Hepatocyte (in vitro differentiated cells): ENCODE data around the gene C1QTNF3. TPM values are rescaled to one million over a fixed set of nuclear protein-coding genes. Genes with fewer than 3 reads are reported as not detected.

ENCODE experiments used
- DNase-seq: peaks from one replicate; pipeline ENCODE4 v3.0.0-alpha.2; 2016; ENCODE audit warnings: low spot score
- H2AFZ ChIP-seq: fragments of 200-600 bp; sonication (generic); 2 replicates; pipeline ENCODE4 v1.6.0; 2016; ENCODE audit warnings: antibody characterized with exemption, mild to moderate bottlenecking
- H3K27ac ChIP-seq: fragments of 200-600 bp; sonication (generic); 2 replicates; pipeline ENCODE4 v1.5.1; 2016; ENCODE audit warnings: mild to moderate bottlenecking
- H3K27me3 ChIP-seq: fragments of 200-600 bp; sonication (generic); 2 replicates; pipeline ENCODE4 v1.6.1; 2016
- H3K36me3 ChIP-seq: fragments of 200-600 bp; sonication (generic); replicated peaks from 2 replicates; pipeline ENCODE4 v1.5.1; 2016; ENCODE audit warnings: low read depth; ENCODE audit not compliant: insufficient read depth
- H3K4me1 ChIP-seq: fragments of 200-600 bp; sonication (generic); 2 replicates; pipeline ENCODE4 v1.5.1; 2016; ENCODE audit warnings: mild to moderate bottlenecking, moderate library complexity; ENCODE audit not compliant: insufficient read depth
- H3K4me2 ChIP-seq: fragments of 200-600 bp; sonication (generic); 2 replicates; pipeline ENCODE4 v1.6.0; 2016
- H3K4me3 ChIP-seq: fragments of 200-600 bp; sonication (generic); 2 replicates; pipeline ENCODE4 v1.5.1; 2016; ENCODE audit warnings: mild to moderate bottlenecking
- H3K79me2 ChIP-seq: fragments of 200-600 bp; sonication (generic); 2 replicates; pipeline ENCODE4 v1.6.0; 2017; ENCODE audit warnings: mild to moderate bottlenecking
- H3K9me2 ChIP-seq: fragments of 200-600 bp; sonication (generic); replicated peaks from 2 replicates; pipeline ENCODE4 v1.6.0; 2017; ENCODE audit warnings: mild to moderate bottlenecking; ENCODE audit not compliant: insufficient read depth
- H3K9me3 ChIP-seq: fragments of 200-600 bp; sonication (generic); 2 replicates; pipeline ENCODE4 v1.5.1; 2016; ENCODE audit warnings: low read depth, mild to moderate bottlenecking
- H4K20me1 ChIP-seq: fragments of 200-600 bp; sonication (generic); 2 replicates; pipeline ENCODE4 v1.6.0; 2016; ENCODE audit warnings: mild to moderate bottlenecking; ENCODE audit not compliant: insufficient read depth, poor library complexity, severe bottlenecking
- CTCF ChIP-seq: fragments of 200-600 bp; sonication (generic); IDR thresholded peaks from 2 replicates; pipeline ENCODE4 v1.5.1; 2016; ENCODE audit warnings: antibody characterized with exemption, mild to moderate bottlenecking; ENCODE audit not compliant: poor library complexity
- EZH2 ChIP-seq: fragments of 200-600 bp; sonication (generic); IDR thresholded peaks from 2 replicates; pipeline ENCODE4 v1.6.1; 2016; ENCODE audit warnings: antibody characterized with exemption, mild to moderate bottlenecking, borderline replicate concordance
- EZH2phosphoT487 ChIP-seq: fragments of 200-600 bp; sonication (generic); IDR thresholded peaks from one replicate; pipeline ENCODE4 v1.6.1; 2018; ENCODE audit warnings: antibody characterized with exemption, mild to moderate bottlenecking, low read depth, moderate library complexity; ENCODE audit not compliant: unreplicated experiment, severe bottlenecking
- WGBS: methylation state at CpG from one replicate; pipeline ENCODE4 v1.1.6; 2016; ENCODE audit warnings: low lambda C conversion rate; ENCODE audit errors: missing lambda C conversion rate; 5-methylcytosine and 5-hydroxymethylcytosine counted together
- polyA plus RNA-seq: library from polyadenylated mRNA; unstranded; fragments of >200 nt; fragmentation: Nextera tagmentation; extraction: Ambion mirVana; gene quantifications from 2 replicates; pipeline ENCODE4 v1.2.1, GENCODE V29; 2016
- total RNA-seq: library from RNA; depleted of rRNA; stranded (reverse); fragments of >200 nt; gene quantifications from 2 replicates; pipeline ENCODE4 v1.2.3, GENCODE V29; 2014

Gene C1QTNF3
- total and polyA plus RNA-seq, 2 experiments from 2014 or later = 2.7 to 7.4 TPM

GRCh38 chr5:34047774-34048572 is 5.0 kb upstream of the C1QTNF3 start:
- H3K9me2 ChIP-seq = no peaks in the 10 kb centered on the region
- H3K27ac ChIP-seq = no peak overlapping the region
- no peaks in the 10 kb centered on the region for H3K79me2 ChIP-seq
- no peaks in the 10 kb centered on the region for H3K4me1 ChIP-seq
- no peak overlapping the region for H2AFZ ChIP-seq
- no peak overlapping the region for H3K4me3 ChIP-seq
- no peak overlapping the region for H3K4me2 ChIP-seq
- no peak for TF ChIP-seq EZH2
- TF ChIP-seq CTCF = no peak
- no peak for TF ChIP-seq EZH2phosphoT487
- no peaks in the 10 kb centered on the region for H3K27me3 ChIP-seq
- H3K36me3 ChIP-seq = no peaks in the 10 kb centered on the region
- DNase-seq = no peak
- no peaks in the 10 kb centered on the region for H4K20me1 ChIP-seq
- no peaks in the 10 kb centered on the region for H3K9me3 ChIP-seq

- H3K4me1 ChIP-seq = no peaks in the 10 kb centered on the region
- no peaks in the 10 kb centered on the region for H3K9me2 ChIP-seq
- H2AFZ ChIP-seq = no peak overlapping the region
- no peaks in the 10 kb centered on the region for H4K20me1 ChIP-seq
- H3K27me3 ChIP-seq = no peaks in the 10 kb centered on the region
- TF ChIP-seq CTCF = no peak
- no peak overlapping the region for H3K27ac ChIP-seq
- DNase-seq = no peak
- H3K4me3 ChIP-seq = no peak overlapping the region
- H3K9me3 ChIP-seq = no peaks in the 10 kb centered on the region
- H3K36me3 ChIP-seq = no peaks in the 10 kb centered on the region
- no peaks in the 10 kb centered on the region for H3K79me2 ChIP-seq
- H3K4me2 ChIP-seq = no peak overlapping the region
- 77% methylated on average over 4 of the region's 4 CpGs for WGBS
These were observed 4.1 kb upstream of the C1QTNF3 start for GRCh38 chr5:34047143-34047542.

GRCh38 chr5:34045996-34046395 is 3.0 kb upstream of the C1QTNF3 start:
- Histone ChIP-seq H3K79me2 (no peaks in the 10 kb centered on the region), H2AFZ (no peak overlapping the region), H3K4me2 (no peak overlapping the region), H3K9me2 (no peaks in the 10 kb centered on the region), H4K20me1 (no peaks in the 10 kb centered on the region), H3K27me3 (no peaks in the 10 kb centered on the region), H3K36me3 (no peaks in the 10 kb centered on the region), H3K4me3 (no peak overlapping the region), H3K9me3 (no peaks in the 10 kb centered on the region), H3K27ac (no peak overlapping the region), H3K4me1 (no peaks in the 10 kb centered on the region)
- DNase-seq = no peak
- no peak for TF ChIP-seq EZH2phosphoT487
- TF ChIP-seq CTCF = no peak
- no peak for TF ChIP-seq EZH2

- Histone ChIP-seq H3K4me3 (no peak overlapping the region), H3K4me1 (no peaks in the 10 kb centered on the region), H2AFZ (no peak overlapping the region), H3K4me2 (no peak overlapping the region), H3K9me2 (no peaks in the 10 kb centered on the region), H3K27ac (no peak overlapping the region), H3K79me2 (no peaks in the 10 kb centered on the region), H3K9me3 (no peaks in the 10 kb centered on the region), H3K36me3 (no peaks in the 10 kb centered on the region), H3K27me3 (no peaks in the 10 kb centered on the region), H4K20me1 (no peaks in the 10 kb centered on the region)
- TF ChIP-seq EZH2phosphoT487 (no peak), CTCF (no peak), EZH2 (no peak)
- no peak for DNase-seq
- WGBS = 95% methylated on average over 3 of the region's 3 CpGs
These were observed 2.0 kb upstream of the C1QTNF3 start for GRCh38 chr5:34045023-34045422.
